CD14-positive monocyte (primary cell): ENCODE data around the gene ATP6V0B. TPM values are rescaled to one million over a fixed set of nuclear protein-coding genes. Genes with fewer than 3 reads are reported as not detected.

Source experiments
- DNase-seq, 3 donors: peaks; one replicate each; pipeline ENCODE4 v3.0.0-alpha.2; 2011 to 2022
- H2AFZ ChIP-seq: 2 replicates; pipeline ENCODE4 v1.6.0; 2012; ENCODE audit warnings: mild to moderate bottlenecking, low read depth, low read length, inconsistent platforms; ENCODE audit not compliant: insufficient read depth, poor library complexity, severe bottlenecking
- H3K27ac ChIP-seq, 2 donors: 1 replicate in 1 of 2; 2 replicates in 1 of 2; pipeline ENCODE4 v1.5.1; 2012 to 2013; ENCODE audit warnings: low read length in 2 of 2, control low read depth in 1 of 2, inconsistent platforms in 1 of 2, low read depth in 1 of 2, mild to moderate bottlenecking in 1 of 2
- H3K27me3 ChIP-seq, 2 donors: one replicate each; pipeline versions ENCODE4 v1.6.0 to v1.6.1; 2011 to 2013; ENCODE audit warnings: low read length in 2 of 2; ENCODE audit not compliant: control insufficient read depth in 2 of 2, insufficient read depth in 2 of 2
- H3K36me3 ChIP-seq, 2 donors: replicated peaks in 1 of 2; 1 replicate in 1 of 2; 2 replicates in 1 of 2; pipeline versions ENCODE4 v1.5.1 to v1.6.1; 2012 to 2013; ENCODE audit warnings: low read length in 2 of 2, control low read depth in 1 of 2, inconsistent platforms in 1 of 2, mild to moderate bottlenecking in 1 of 2; ENCODE audit not compliant: insufficient read depth in 2 of 2, control insufficient read depth in 1 of 2
- H3K4me1 ChIP-seq, 2 donors: 1 replicate in 1 of 2; 2 replicates in 1 of 2; pipeline versions ENCODE4 v1.5.1 to v1.6.1; 2012 to 2013; ENCODE audit warnings: low read length in 2 of 2, control low read depth in 1 of 2, inconsistent platforms in 1 of 2, mild to moderate bottlenecking in 1 of 2, moderate library complexity in 1 of 2; ENCODE audit not compliant: insufficient read depth in 2 of 2, control insufficient read depth in 1 of 2
- H3K4me2 ChIP-seq: replicated peaks from 2 replicates; pipeline ENCODE3; 2012; ENCODE audit warnings: low read length, moderate library complexity, mild to moderate bottlenecking; ENCODE audit not compliant: poor library complexity, severe bottlenecking; ENCODE audit errors: extremely low read depth
- H3K4me3 ChIP-seq, 3 experiments: fragments of 200-600 bp in 1 of 3; sonication (generic) in 1 of 3; replicated peaks in 1 of 3; 1 replicate in 2 of 3; 2 replicates in 1 of 3; pipeline ENCODE4 v1.5.1; 2011 to 2013; ENCODE audit warnings: low read length in 3 of 3, mild to moderate bottlenecking in 3 of 3, control low read depth in 2 of 3, low read depth in 2 of 3, inconsistent platforms in 1 of 3, moderate library complexity in 1 of 3
- H3K79me2 ChIP-seq: 2 replicates; pipeline ENCODE4 v1.6.0; 2012; ENCODE audit warnings: mild to moderate bottlenecking, control low read depth, inconsistent platforms, low read length, moderate library complexity; ENCODE audit not compliant: insufficient read depth
- H3K9ac ChIP-seq: 2 replicates; pipeline ENCODE4 v1.6.0; 2017; ENCODE audit warnings: low read length, mild to moderate bottlenecking; ENCODE audit not compliant: insufficient read depth, poor library complexity, severe bottlenecking
- H3K9me3 ChIP-seq, 2 donors: replicated peaks in 1 of 2; 1 replicate in 1 of 2; 2 replicates in 1 of 2; pipeline versions ENCODE4 v1.5.1 to v1.6.1; 2012 to 2013; ENCODE audit warnings: low read length in 2 of 2, control low read depth in 1 of 2; ENCODE audit not compliant: control insufficient read depth in 1 of 2, insufficient read depth in 1 of 2
- H4K20me1 ChIP-seq: 2 replicates; pipeline ENCODE4 v1.6.0; 2012; ENCODE audit warnings: mild to moderate bottlenecking, low read length, control low read depth, moderate library complexity; ENCODE audit not compliant: insufficient read depth
- H3K27ac Mint-ChIP-seq, 7 donors: one replicate each; pipeline ENCODE4 v1.8.0; 2020; ENCODE audit warnings: mild to moderate bottlenecking in 7 of 7, mixed read lengths in 7 of 7, moderate library complexity in 6 of 7, inconsistent platforms in 2 of 7
- H3K27me3 Mint-ChIP-seq, 3 donors: one replicate each; pipeline ENCODE4 v1.8.0; 2021 to 2022; ENCODE audit warnings: low read depth in 3 of 3, mild to moderate bottlenecking in 3 of 3, mixed read lengths in 3 of 3, moderate library complexity in 3 of 3, inconsistent platforms in 1 of 3
- H3K36me3 Mint-ChIP-seq, 2 donors: one replicate each; pipeline ENCODE4 v1.8.0; 2020; ENCODE audit warnings: mixed read lengths in 2 of 2, inconsistent platforms in 1 of 2, mild to moderate bottlenecking in 1 of 2
- H3K4me1 Mint-ChIP-seq: one replicate; pipeline ENCODE4 v1.8.0; 2020; ENCODE audit warnings: mild to moderate bottlenecking, mixed read lengths
- H3K4me3 Mint-ChIP-seq, 2 donors: one replicate each; pipeline ENCODE4 v1.8.0; 2020; ENCODE audit warnings: mild to moderate bottlenecking in 2 of 2, mixed read lengths in 2 of 2, moderate library complexity in 1 of 2
- H3K9me3 Mint-ChIP-seq, 7 donors: one replicate each; pipeline ENCODE4 v1.8.0; 2020 to 2022; ENCODE audit warnings: mixed read lengths in 7 of 7, mild to moderate bottlenecking in 6 of 7, moderate library complexity in 6 of 7, inconsistent platforms in 2 of 7
- WGBS: methylation state at CpG from one replicate; pipeline ENCODE4 v1.1.5; 2013; ENCODE audit warnings: missing lambda C conversion rate; ENCODE audit not compliant: insufficient coverage; 5-methylcytosine and 5-hydroxymethylcytosine counted together
- intact Hi-C, 2 donors: fragments of 100-400 bp; cut with micrococcal nuclease; formaldehyde crosslinking; loops; one replicate each; pipeline versions ENCODE4 v1.15.0 to v1.15.1; 2023
- polyA plus RNA-seq, 3 donors: library from polyadenylated mRNA; depleted of rRNA in 1 of 3; unstranded in 2 of 3; stranded (reverse) in 1 of 3; fragments of 300-500 nt in 2 of 3; fragments of >200 nt in 1 of 3; fragmentation: Illumina TruSeq in 2 of 3; gene quantifications; 1 replicate in 2 of 3; 2 replicates in 1 of 3; pipeline ENCODE4 v1.2.3, GENCODE V29; 2012 to 2021
- TF ChIP-seq, protein P1 (sequence below): fragments of 200-600 bp; IDR thresholded peaks from one replicate; pipeline ENCODE4 v1.8.0; 2022; ENCODE audit warnings: antibody characterized with exemption, mild to moderate bottlenecking

The ATP6V0B gene
- polyA plus RNA-seq, 3 donors = 465 to 1,219 (median 954) TPM

DNA sequence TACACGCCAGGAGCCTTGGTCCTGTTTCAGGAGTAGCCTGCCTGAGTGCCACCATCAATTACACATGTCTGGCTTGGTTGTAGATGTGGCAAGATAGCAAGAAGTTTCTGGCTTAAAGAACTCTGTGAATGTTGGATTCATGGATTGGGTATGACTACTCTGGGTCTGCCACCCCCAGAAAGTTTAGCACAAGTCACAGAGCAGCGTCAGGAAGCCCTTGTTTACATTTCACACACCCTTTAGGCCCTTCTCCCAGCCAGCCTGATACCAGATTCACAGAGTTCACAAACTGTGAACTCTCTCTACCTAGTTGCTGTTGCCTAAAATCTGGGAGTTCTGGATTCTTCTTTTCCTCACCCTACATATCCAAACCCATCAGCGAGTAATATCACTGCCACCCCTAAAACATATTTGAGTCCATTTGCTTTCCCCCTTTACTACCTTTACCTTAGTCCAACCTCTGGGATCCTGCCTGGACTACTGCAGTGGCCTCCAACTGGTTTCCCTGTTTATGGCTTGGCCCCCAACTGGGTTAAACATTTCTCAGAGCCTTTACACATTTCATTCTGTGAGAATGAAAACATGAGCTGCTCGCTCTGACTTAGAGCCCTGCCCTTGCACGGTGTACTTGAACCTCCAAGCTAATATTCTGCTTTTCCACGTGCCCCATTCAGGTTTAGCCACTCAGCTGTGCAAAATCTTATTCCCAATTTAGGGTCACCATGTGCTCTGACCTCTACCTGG, 12.6 kb downstream of the ATP6V0B start:
- Histone ChIP-seq H3K9me3 (no peaks in the 10 kb centered on the region), H3K4me1 (peaks cover 24 to 30% of the 10 kb centered on the region in 2 donors), H3K4me3 (no peak overlapping the region), H3K36me3 (no peaks in the 10 kb centered on the region), H3K4me2 (no peak overlapping the region), H3K27ac (no peak overlapping the region), H3K79me2 (no peaks in the 10 kb centered on the region), H3K9ac (no peak overlapping the region), H4K20me1 (no peaks in the 10 kb centered on the region), H2AFZ (no peak overlapping the region), H3K27me3 (no peaks in the 10 kb centered on the region)
- intact Hi-C loops = no loop called here
- no peak for DNase-seq
- Mint-ChIP-seq H3K9me3 (peaks cover 0 to 2% (median 0%) of the 10 kb centered on the region in 7 donors), H3K4me1 (peaks cover 23% of the 10 kb centered on the region), H3K27ac (no peak overlapping the region), H3K4me3 (no peak overlapping the region), H3K36me3 (peaks cover 3% of the 10 kb centered on the region in 2 donors), H3K27me3 (peaks cover 2 to 8% (median 6%) of the 10 kb centered on the region in 3 donors)
- 91% methylated on average over 5 of the region's 6 CpGs for WGBS
- TF ChIP-seq, protein P1, sequence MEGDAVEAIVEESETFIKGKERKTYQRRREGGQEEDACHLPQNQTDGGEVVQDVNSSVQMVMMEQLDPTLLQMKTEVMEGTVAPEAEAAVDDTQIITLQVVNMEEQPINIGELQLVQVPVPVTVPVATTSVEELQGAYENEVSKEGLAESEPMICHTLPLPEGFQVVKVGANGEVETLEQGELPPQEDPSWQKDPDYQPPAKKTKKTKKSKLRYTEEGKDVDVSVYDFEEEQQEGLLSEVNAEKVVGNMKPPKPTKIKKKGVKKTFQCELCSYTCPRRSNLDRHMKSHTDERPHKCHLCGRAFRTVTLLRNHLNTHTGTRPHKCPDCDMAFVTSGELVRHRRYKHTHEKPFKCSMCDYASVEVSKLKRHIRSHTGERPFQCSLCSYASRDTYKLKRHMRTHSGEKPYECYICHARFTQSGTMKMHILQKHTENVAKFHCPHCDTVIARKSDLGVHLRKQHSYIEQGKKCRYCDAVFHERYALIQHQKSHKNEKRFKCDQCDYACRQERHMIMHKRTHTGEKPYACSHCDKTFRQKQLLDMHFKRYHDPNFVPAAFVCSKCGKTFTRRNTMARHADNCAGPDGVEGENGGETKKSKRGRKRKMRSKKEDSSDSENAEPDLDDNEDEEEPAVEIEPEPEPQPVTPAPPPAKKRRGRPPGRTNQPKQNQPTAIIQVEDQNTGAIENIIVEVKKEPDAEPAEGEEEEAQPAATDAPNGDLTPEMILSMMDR = no peak

DNA sequence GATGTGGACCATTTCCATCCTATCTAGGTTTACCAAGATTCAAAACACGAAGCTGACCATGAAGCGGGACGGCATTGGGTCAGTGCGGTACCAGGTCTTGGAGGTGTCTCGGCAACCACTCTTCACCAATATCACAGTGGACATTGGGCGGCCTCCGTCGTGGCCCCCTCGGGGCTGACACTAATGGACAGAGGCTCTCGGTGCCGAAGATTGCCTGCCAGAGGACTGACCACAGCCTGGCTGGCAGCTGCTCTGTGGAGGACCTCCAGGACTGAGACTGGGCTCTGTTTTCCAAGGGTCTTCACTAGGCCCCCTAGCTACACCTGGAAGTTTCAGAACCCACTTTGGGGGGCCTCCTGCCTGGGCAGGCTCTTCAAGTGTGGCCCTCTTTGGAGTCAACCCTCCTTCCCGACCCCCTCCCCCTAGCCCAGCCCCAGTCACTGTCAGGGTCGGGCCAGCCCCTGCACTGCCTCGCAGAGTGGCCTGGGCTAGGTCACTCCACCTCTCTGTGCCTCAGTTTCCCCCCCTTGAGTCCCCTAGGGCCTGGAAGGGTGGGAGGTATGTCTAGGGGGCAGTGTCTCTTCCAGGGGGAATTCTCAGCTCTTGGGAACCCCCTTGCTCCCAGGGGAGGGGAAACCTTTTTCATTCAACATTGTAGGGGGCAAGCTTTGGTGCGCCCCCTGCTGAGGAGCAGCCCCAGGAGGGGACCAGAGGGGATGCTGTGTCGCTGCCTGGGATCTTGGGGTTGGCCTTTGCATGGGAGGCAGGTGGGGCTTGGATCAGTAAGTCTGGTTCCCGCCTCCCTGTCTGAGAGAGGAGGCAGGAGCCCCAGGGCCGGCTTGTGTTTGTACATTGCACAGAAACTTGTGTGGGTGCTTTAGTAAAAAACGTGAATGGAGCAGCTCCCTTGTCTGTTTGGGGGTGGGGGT, 15.8 kb downstream of the ATP6V0B start:
- H3K4me2 ChIP-seq = peak overlapping the region; percentile 93
- TF ChIP-seq, protein P1 = no peak
- H2AFZ ChIP-seq = peak overlapping the region; percentile 90
- Mint-ChIP-seq H3K4me3 (peak overlapping the region; percentile 96), H3K9me3 (peaks cover 0 to 2% (median 0%) of the 10 kb centered on the region in 7 donors), H3K27me3 (peaks cover 2 to 10% (median 8%) of the 10 kb centered on the region in 3 donors), H3K4me1 (peaks cover 18% of the 10 kb centered on the region), H3K36me3 (no peaks in the 10 kb centered on the region), H3K27ac (peak overlapping the region; percentile 79 to 96 (median 89))
- H3K79me2 ChIP-seq = no peaks in the 10 kb centered on the region
- no peaks in the 10 kb centered on the region for H3K36me3 ChIP-seq
- no peaks in the 10 kb centered on the region for H3K27me3 ChIP-seq
- H3K9ac ChIP-seq = peak overlapping the region; percentile 64
- WGBS = 77% methylated on average over 17 of the region's 19 CpGs
- H3K4me1 ChIP-seq = peaks cover 13 to 19% of the 10 kb centered on the region in 2 donors
- intact Hi-C loops = no loop called here
- no peak for DNase-seq
- H3K9me3 ChIP-seq = no peaks in the 10 kb centered on the region
- no peaks in the 10 kb centered on the region for H4K20me1 ChIP-seq
- H3K4me3 ChIP-seq = peak overlapping the region; percentile 49 to 92 (median 67)
- H3K27ac ChIP-seq = peak overlapping the region; percentile 56 to 82
